H1 (cell line): ENCODE measurements around the gene MDC1. TPM values are rescaled to one million over a fixed set of nuclear protein-coding genes. Genes with fewer than 3 reads are reported as not detected.

ENCODE experiments used
- CTCF ChIA-PET: fragments of 300-600 bp; sonication (Branson Sonifier 250); formaldehyde crosslinking; loops from one replicate; lab custom pipeline; 2021; ENCODE audit not compliant: partially characterized antibody; lab: Charles Lee
- POLR2A ChIA-PET: fragments of 300-600 bp; sonication (Branson Sonifier 250); formaldehyde crosslinking; loops from one replicate; lab custom pipeline; 2021; ENCODE audit warnings: inconsistent platforms; ENCODE audit not compliant: partially characterized antibody; lab: Charles Lee
- DNase-seq, 2 experiments: peaks; one replicate each; pipeline versions ENCODE4 v3.0.0 to v3.0.0-alpha.2; 2010 to 2022; ENCODE audit warnings: low spot score in 2 of 2, low read depth in 1 of 2, mixed read lengths in 1 of 2
- FAIRE-seq: peaks from 2 replicates; lab custom pipeline; 2011; peaks lifted over from hg19 to GRCh38; lab: Jason Lieb, UNC
- H2AFZ ChIP-seq: 2 replicates; pipeline ENCODE4 v1.8.1; 2012; ENCODE audit warnings: low read length, inconsistent platforms
- H2AK5ac ChIP-seq: 2 replicates; pipeline ENCODE4 v1.6.1; 2013; ENCODE audit warnings: low read depth, low read length
- H2BK120ac ChIP-seq: replicated peaks from 2 replicates; pipeline ENCODE3; 2013; ENCODE audit warnings: low read depth, low read length, inconsistent platforms
- H2BK12ac ChIP-seq: 2 replicates; pipeline ENCODE4 v1.6.1; 2013; ENCODE audit warnings: low read depth, low read length
- H2BK15ac ChIP-seq: 2 replicates; pipeline ENCODE4 v1.6.1; 2013; ENCODE audit warnings: low read length
- H2BK20ac ChIP-seq: 2 replicates; pipeline ENCODE4 v1.6.1; 2013; ENCODE audit warnings: low read length
- H2BK5ac ChIP-seq: 2 replicates; pipeline ENCODE4 v1.6.1; 2013; ENCODE audit warnings: low read depth, low read length
- H3K14ac ChIP-seq: 2 replicates; pipeline ENCODE4 v1.6.1; 2013; ENCODE audit warnings: inconsistent platforms; ENCODE audit not compliant: insufficient read length
- H3K18ac ChIP-seq: 2 replicates; pipeline ENCODE4 v1.6.1; 2013; ENCODE audit warnings: low read length; ENCODE audit errors: extremely low read depth
- H3K23ac ChIP-seq: 2 replicates; pipeline ENCODE4 v1.6.1; 2013; ENCODE audit warnings: inconsistent platforms; ENCODE audit not compliant: insufficient read length
- H3K23me2 ChIP-seq: 2 replicates; pipeline ENCODE4 v1.6.1; 2013; ENCODE audit warnings: low read depth, low read length
- H3K27ac ChIP-seq: 2 replicates; pipeline ENCODE4 v1.6.1; 2011; ENCODE audit warnings: low read depth, low read length, inconsistent platforms
- H3K27me3 ChIP-seq, 4 experiments: replicated peaks in 1 of 4; 1 replicate in 1 of 4; 2 replicates in 3 of 4; pipeline versions ENCODE4 v1.6.1 to v1.8.1; 2011 to 2013; ENCODE audit warnings: low read length in 3 of 4, mild to moderate bottlenecking in 3 of 4, inconsistent platforms in 2 of 4, mixed read lengths in 2 of 4, moderate library complexity in 1 of 4; ENCODE audit not compliant: control insufficient read depth in 3 of 4, insufficient read depth in 3 of 4; ENCODE audit errors: extremely low read depth in 1 of 4
- H3K36me3 ChIP-seq, 4 experiments: 2 replicates each; pipeline versions ENCODE4 v1.6.1 to v1.8.1; 2011 to 2013; ENCODE audit warnings: mild to moderate bottlenecking in 4 of 4, low read length in 3 of 4, moderate library complexity in 2 of 4, control low read depth in 1 of 4, inconsistent platforms in 1 of 4; ENCODE audit not compliant: insufficient read depth in 4 of 4, control insufficient read depth in 2 of 4
- H3K4ac ChIP-seq: replicated peaks from 2 replicates; pipeline ENCODE3; 2013; ENCODE audit warnings: low read length, low read depth, mixed read lengths, inconsistent platforms; ENCODE audit not compliant: insufficient read length
- H3K4me1 ChIP-seq, 4 experiments: replicated peaks in 1 of 4; 1 replicate in 1 of 4; 2 replicates in 3 of 4; pipeline versions ENCODE4 v1.6.1 to v1.8.1; 2011 to 2013; ENCODE audit warnings: low read length in 3 of 4, inconsistent platforms in 2 of 4, mixed read lengths in 1 of 4; ENCODE audit not compliant: insufficient read depth in 4 of 4, control insufficient read depth in 3 of 4
- H3K4me2 ChIP-seq, 2 experiments: 2 replicates each; pipeline versions ENCODE4 v1.6.1 to v1.8.1; 2011 to 2013; ENCODE audit warnings: low read depth in 2 of 2, low read length in 2 of 2, control low read depth in 1 of 2, inconsistent platforms in 1 of 2, mild to moderate bottlenecking in 1 of 2; ENCODE audit not compliant: insufficient read depth in 1 of 2
- H3K4me3 ChIP-seq, 4 experiments: fragments of 200-600, 300-600 bp in 1 of 4; sonication (generic), shearing (Covaris generic), sonication (Bioruptor Twin) in 1 of 4; 2 replicates each; pipeline versions ENCODE4 v1.5.1 to v1.8.1; 2011 to 2016; ENCODE audit warnings: low read length in 4 of 4, low read depth in 3 of 4, control low read depth in 2 of 4, inconsistent platforms in 2 of 4, mild to moderate bottlenecking in 2 of 4, mixed read lengths in 1 of 4, moderate library complexity in 1 of 4; ENCODE audit not compliant: insufficient read depth in 2 of 4; ENCODE audit errors: extremely low read depth in 1 of 4
- H3K56ac ChIP-seq: replicated peaks from 2 replicates; pipeline ENCODE3; 2013; ENCODE audit warnings: low read depth, mild to moderate bottlenecking, mixed read lengths, low read length, inconsistent platforms; ENCODE audit not compliant: insufficient read length
- H3K79me1 ChIP-seq: 2 replicates; pipeline ENCODE4 v1.6.1; 2013; ENCODE audit warnings: low read depth, low read length, control low read depth
- H3K79me2 ChIP-seq, 2 experiments: 2 replicates each; pipeline versions ENCODE4 v1.6.1 to v1.8.1; 2012 to 2013; ENCODE audit warnings: low read length in 2 of 2, mild to moderate bottlenecking in 2 of 2, inconsistent platforms in 1 of 2; ENCODE audit not compliant: insufficient read depth in 2 of 2, control insufficient read depth in 1 of 2
- H3K9ac ChIP-seq, 4 experiments: replicated peaks in 1 of 4; 1 replicate in 1 of 4; 2 replicates in 3 of 4; pipeline versions ENCODE4 v1.6.1 to v1.8.1; 2011 to 2013; ENCODE audit warnings: low read depth in 3 of 4, low read length in 3 of 4, control low read depth in 2 of 4, mild to moderate bottlenecking in 2 of 4, moderate library complexity in 2 of 4, inconsistent platforms in 1 of 4; ENCODE audit errors: extremely low read depth in 1 of 4
- H3K9me3 ChIP-seq, 2 experiments: 2 replicates each; pipeline versions ENCODE4 v1.6.1 to v1.8.1; 2012 to 2013; ENCODE audit warnings: mild to moderate bottlenecking in 2 of 2, moderate library complexity in 2 of 2, control low read depth in 1 of 2, inconsistent platforms in 1 of 2, low read depth in 1 of 2, low read length in 1 of 2, mixed read lengths in 1 of 2; ENCODE audit not compliant: insufficient read depth in 2 of 2
- H4K20me1 ChIP-seq, 2 experiments: replicated peaks in 1 of 2; 2 replicates each; pipeline versions ENCODE3 to v1.8.1; 2011 to 2013; ENCODE audit warnings: inconsistent platforms in 2 of 2, low read length in 2 of 2, mild to moderate bottlenecking in 1 of 2; ENCODE audit not compliant: insufficient read depth in 2 of 2, control insufficient read depth in 1 of 2
- H4K5ac ChIP-seq: 2 replicates; pipeline ENCODE4 v1.6.1; 2013; ENCODE audit warnings: low read length, low read depth, mixed read lengths, inconsistent platforms; ENCODE audit not compliant: insufficient read length
- H4K8ac ChIP-seq: 2 replicates; pipeline ENCODE4 v1.8.0; 2013; ENCODE audit warnings: mild to moderate bottlenecking, moderate library complexity, low read length, inconsistent platforms; ENCODE audit not compliant: insufficient read depth; ENCODE audit errors: extremely low read depth
- H4K91ac ChIP-seq: replicated peaks from 2 replicates; pipeline ENCODE3; 2013; ENCODE audit warnings: low read length, mixed read lengths, inconsistent platforms; ENCODE audit not compliant: insufficient read length
- ASH2L ChIP-seq: fragments of 200-600, 300-600 bp; sonication (generic); IDR thresholded peaks from one replicate; pipeline ENCODE4 v1.7.1; 2017; ENCODE audit warnings: low read length
- CBX8 ChIP-seq: fragments of 300-800, 300-1000 bp; sonication (generic); IDR thresholded peaks from 2 replicates; pipeline ENCODE4 v1.7.1; 2016; ENCODE audit warnings: low read depth, low read length, borderline replicate concordance
- CHD2 ChIP-seq: IDR thresholded peaks from 2 replicates; pipeline ENCODE4 v1.6.1; 2012; ENCODE audit warnings: low read length, improper control_type of control experiment
- CTBP2 ChIP-seq: IDR thresholded peaks from 2 replicates; pipeline ENCODE4 v1.7.0; 2011; ENCODE audit warnings: borderline replicate concordance, mild to moderate bottlenecking, moderate library complexity, mixed read lengths, low read length; ENCODE audit not compliant: insufficient read depth, insufficient read length
- CTCF ChIP-seq, 3 experiments: IDR thresholded peaks; 1 replicate in 2 of 3; 2 replicates in 1 of 3; pipeline versions ENCODE4 v1.5.1 to v1.6.1; 2011; ENCODE audit warnings: low read length in 3 of 3, mild to moderate bottlenecking in 3 of 3, inconsistent platforms in 2 of 3, low read depth in 1 of 3, moderate library complexity in 1 of 3; ENCODE audit not compliant: insufficient read depth in 1 of 3; ENCODE audit errors: control extremely low read depth in 1 of 3
- EZH2 ChIP-seq: fragments of 200-600 bp; sonication (generic); IDR thresholded peaks from 2 replicates; pipeline ENCODE4 v1.7.1; 2012; ENCODE audit warnings: low read depth, mild to moderate bottlenecking, moderate library complexity, low read length, inconsistent platforms; ENCODE audit not compliant: severe bottlenecking
- HDAC6 ChIP-seq: IDR thresholded peaks from one replicate; pipeline ENCODE4 v1.7.1; 2012; ENCODE audit warnings: low read depth, mild to moderate bottlenecking, inconsistent platforms, low read length, moderate library complexity
- JUN ChIP-seq: IDR thresholded peaks from 2 replicates; pipeline ENCODE4 v1.6.1; 2011; ENCODE audit warnings: low read depth, mild to moderate bottlenecking, improper control_type of control experiment, low read length
- SIRT6 ChIP-seq: IDR thresholded peaks from one replicate; pipeline ENCODE4 v1.7.1; 2012; ENCODE audit warnings: low read length, inconsistent platforms
- WGBS, 2 experiments: shearing (Covaris generic) in 1 of 2; methylation state at CpG; one replicate each; pipeline versions ENCODE4 v1.1.6 to v1.1.7; 2013 to 2015; ENCODE audit warnings: low lambda C conversion rate in 2 of 2, mixed read lengths in 2 of 2, inconsistent platforms in 1 of 2, low coverage in 1 of 2, missing lambda C conversion rate in 1 of 2; ENCODE audit not compliant: insufficient replicate concordance in 2 of 2, insufficient coverage in 1 of 2, insufficient read length in 1 of 2; ENCODE audit errors: extremely low coverage in 1 of 2, missing lambda C conversion rate in 1 of 2; 5-methylcytosine and 5-hydroxymethylcytosine counted together
- polyA plus RNA-seq, 7 experiments: library from polyadenylated mRNA; depleted of rRNA in 3 of 7; stranded (reverse) in 5 of 7; unstranded in 2 of 7; fragments of >200 nt in 5 of 7; fragments of 200-250 nt in 2 of 7; gene quantifications; 1 replicate in 5 of 7; 2 replicates in 1 of 7; 4 replicates in 1 of 7; pipeline versions ENCODE4 v1.2.1 to v1.2.3, GENCODE V29; 2011 to 2013; ENCODE audit warnings: missing spikeins in 2 of 7, mixed read lengths in 2 of 7
- total RNA-seq: library from RNA; stranded (reverse); fragmentation: NEBNext Ultra II Directional; extraction: Animal tissue kit (Norgen Biotek cat#: 25700); gene quantifications from 2 replicates; pipeline ENCODE4 v1.2.1, GENCODE V29; 2021
- TF ChIP-seq, protein P1 (sequence below): IDR thresholded peaks from 2 replicates; pipeline ENCODE4 v1.6.1; 2012; ENCODE audit warnings: inconsistent platforms

Gene MDC1
- total and polyA plus RNA-seq, 2 of the 8 experiments (the other 6 are each of a cell fraction or from before 2014, with no cell fraction given), result 29.9 to 81.1 TPM

DNA sequence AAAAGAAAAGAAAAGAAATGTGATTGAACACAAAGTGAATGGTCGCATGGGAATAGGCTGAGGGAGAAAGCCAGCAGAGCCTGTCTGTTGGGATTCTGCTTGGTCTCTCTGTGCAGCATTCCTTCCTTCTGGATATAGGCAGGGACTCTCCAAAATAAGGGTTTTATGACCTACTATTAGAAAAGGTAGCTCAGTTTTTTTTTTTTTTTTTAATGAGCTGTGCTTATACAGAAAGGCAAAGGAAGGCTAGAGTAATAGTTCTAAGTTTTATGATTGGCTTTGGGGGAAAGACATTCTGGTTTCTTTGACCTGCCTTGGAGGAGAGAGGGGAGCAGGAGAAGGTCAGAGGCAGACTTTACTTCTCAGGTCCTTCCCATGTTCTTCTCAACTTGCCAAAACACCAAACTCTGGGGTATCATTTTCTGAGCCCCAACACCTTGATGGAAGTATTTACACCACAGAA, 46.1 kb upstream of the MDC1 start:
- Histone ChIP-seq H3K9me3 (no peaks in the 10 kb centered on the region; a peak in 1 of 4 replicates), H3K56ac (no peak overlapping the region), H2AK5ac (no peak overlapping the region), H3K36me3 (no peaks in the 10 kb centered on the region), H4K5ac (no peak overlapping the region), H3K14ac (no peak overlapping the region), H3K4me1 (peaks cover 4 to 7% (median 7%) of the 10 kb centered on the region in 4 experiments; a peak in 6 of 7 replicates), H3K79me2 (no peaks in the 10 kb centered on the region), H3K9ac (no peak overlapping the region), H4K91ac (no peak overlapping the region), H4K20me1 (no peaks in the 10 kb centered on the region), H2AFZ (peak overlapping the region; percentile 86; the same call in 1 of the 2 replicates), H3K27me3 (no peaks in the 10 kb centered on the region), H3K27ac (no peak overlapping the region), H4K8ac (no peak overlapping the region), H3K23ac (no peak overlapping the region), H3K4me3 (no peak overlapping the region), H3K23me2 (no peaks in the 10 kb centered on the region), H3K4me2 (no peak overlapping the region; a peak in 1 of 4 replicates), H2BK5ac (0 out of 2 replicates have a peak overlapping the region, but pooled peaks have one; percentile 76), H2BK12ac (peak overlapping the region; percentile 29; the same call in 1 of the 2 replicates), H2BK120ac (no peak overlapping the region), H2BK20ac (no peak overlapping the region), H3K4ac (no peak overlapping the region), H3K79me1 (no peaks in the 10 kb centered on the region), H3K18ac (no peak overlapping the region; the same call in 1 of the 2 replicates), H2BK15ac (no peak overlapping the region)
- no peak for FAIRE-seq
- no peak for DNase-seq
- POLR2A ChIA-PET, result interaction anchor here (1.1 to 1.4 kb wide), 2 partner anchors 42 to 46 kb away, joined by 4 read pairs; no protein-coding TSS in a partner anchor
- 86% methylated on average over 1 of the region's 1 CpG; no CpG with 5 or more reads in 1 of the 2 experiments for WGBS, 2 experiments
- CTCF ChIA-PET, result no interaction called here
- TF ChIP-seq CTCF (IDR thresholded peaks at IDR 0.05; ENCODE audit: control extremely low read depth in 1 of 3, insufficient read depth in 1 of 3, low read depth in 1 of 3, low read length in 3 of 3) (no peak), ASH2L (no peak), SIRT6 (no peak), JUN (no peak), CTBP2 (no peak), CBX8 (no peak), HDAC6 (no peak), EZH2 (no peak), CHD2 (no peak)
- TF ChIP-seq, protein P1, sequence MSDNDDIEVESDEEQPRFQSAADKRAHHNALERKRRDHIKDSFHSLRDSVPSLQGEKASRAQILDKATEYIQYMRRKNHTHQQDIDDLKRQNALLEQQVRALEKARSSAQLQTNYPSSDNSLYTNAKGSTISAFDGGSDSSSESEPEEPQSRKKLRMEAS, result no peak
